ENCODE measurements around the gene CENPP. TPM values are rescaled to one million over a fixed set of nuclear protein-coding genes. Genes with fewer than 3 reads are reported as not detected.
A peak's percentile ranks its signal among the peaks of the same experiment; 100 is the strongest.
"Not testable (repeated sequence)": the region's sequence is repeated elsewhere in the genome, so short reads cannot be mapped to it uniquely, and the experiment has no call there.

The CENPP gene
- polyA plus RNA-seq, 6 donors from 2014 or later = 2.9 to 5.3 (median 4.2) TPM

GRCh38 chr9:92397853-92398252, 72.1 kb downstream of the CENPP start:
- ATAC-seq (ENCODE audit: low read depth in 2 of 2) = no peak

GRCh38 chr9:92402360-92402759, 76.6 kb downstream of the CENPP start:
- Mint-ChIP-seq H3K27ac (no peak overlapping the region), H3K4me3 (no peak overlapping the region), H3K36me3 (no peaks in the 10 kb centered on the region), H3K27me3 (no peaks in the 10 kb centered on the region), H3K4me1 (peaks cover 15 to 19% (median 17%) of the 10 kb centered on the region in 3 donors), H3K9me3 (no peaks in the 10 kb centered on the region)
- ATAC-seq (ENCODE audit: low read depth in 2 of 2) = no peak
- DNase-seq = no peak

More at GRCh38 chr9:92397853-92398252, 72.1 kb downstream of the CENPP start:
- H3K27ac Mint-ChIP-seq = no peak overlapping the region
- H3K36me3 Mint-ChIP-seq = no peaks in the 10 kb centered on the region
- H3K4me1 Mint-ChIP-seq = no peaks in the 10 kb centered on the region
- no peaks in the 10 kb centered on the region for H3K27me3 Mint-ChIP-seq
- no peaks in the 10 kb centered on the region for H3K9me3 Mint-ChIP-seq
- no peak for DNase-seq
- no peak overlapping the region for H3K4me3 Mint-ChIP-seq

GRCh38 chr9:92402826-92403745, 77.3 kb downstream of the CENPP start:
- peaks cover 15 to 19% (median 18%) of the 10 kb centered on the region in 3 donors for H3K4me1 Mint-ChIP-seq
- peak overlapping the region in 1 of 6 donors; percentile 52 for H3K27ac Mint-ChIP-seq
- ATAC-seq (ENCODE audit: low read depth in 2 of 2) = no peak
- no peaks in the 10 kb centered on the region for H3K9me3 Mint-ChIP-seq
- no peaks in the 10 kb centered on the region for H3K36me3 Mint-ChIP-seq
- no peak overlapping the region for H3K4me3 Mint-ChIP-seq
- no peaks in the 10 kb centered on the region for H3K27me3 Mint-ChIP-seq
- DNase-seq = no peak

GRCh38 chr9:92404042-92404836, 78.5 kb downstream of the CENPP start, which contains the start of gene OGN:
OGN (minus strand) TSS chr9:92404578; CDS start chr9:92403407, 1,171 bp downstream.
- Mint-ChIP-seq H3K27me3 (no peaks in the 10 kb centered on the region), H3K27ac (no peak within 1 kb of the TSS), H3K9me3 (no peaks in the 10 kb centered on the region), H3K4me1 (peaks cover 15 to 19% (median 18%) of the 10 kb centered on the region in 3 donors), H3K36me3 (no peaks in the 10 kb centered on the region), H3K4me3 (no peak within 1 kb of the TSS)
- no peak for ATAC-seq (ENCODE audit: low read depth in 2 of 2)
- DNase-seq = no peak

- Mint-ChIP-seq H3K4me3 (peak overlapping the region in 7 of 8 donors; percentile 62 to 80 (median 77)), H3K27ac (peak overlapping the region in 5 of 6 donors; percentile 75 to 93 (median 92)), H3K36me3 (no peaks in the 10 kb centered on the region), H3K27me3 (no peaks in the 10 kb centered on the region), H3K4me1 (peaks cover 15 to 19% (median 18%) of the 10 kb centered on the region in 3 donors), H3K9me3 (no peaks in the 10 kb centered on the region)
- DNase-seq (no peak), ATAC-seq (ENCODE audit: low read depth in 2 of 2) (no peak)
Observed at GRCh38 chr9:92405818-92406217, 80.1 kb downstream of the CENPP start.

- peak; percentile 100 for ATAC-seq (ENCODE audit: low read depth in 2 of 2)
- Mint-ChIP-seq H3K27ac (peak overlapping the region; percentile 75 to 93 (median 87)), H3K36me3 (no peaks in the 10 kb centered on the region), H3K27me3 (no peaks in the 10 kb centered on the region), H3K4me1 (peaks cover 15 to 19% (median 18%) of the 10 kb centered on the region in 3 donors), H3K9me3 (no peaks in the 10 kb centered on the region), H3K4me3 (peak overlapping the region; percentile 4 to 80 (median 76))
- DNase-seq = peak; percentile 47
Observed at GRCh38 chr9:92406477-92406876, 80.7 kb downstream of the CENPP start.

- Mint-ChIP-seq H3K4me3 (no peak overlapping the region), H3K36me3 (no peaks in the 10 kb centered on the region), H3K27ac (no peak overlapping the region), H3K9me3 (peaks cover 0 to 4% (median 0%) of the 10 kb centered on the region in 7 donors), H3K27me3 (no peaks in the 10 kb centered on the region), H3K4me1 (peaks cover 15 to 19% (median 18%) of the 10 kb centered on the region in 3 donors)
- ATAC-seq (ENCODE audit: low read depth in 2 of 2) (no peak), DNase-seq (no peak)
Observed at GRCh38 chr9:92407818-92408217, 82.1 kb downstream of the CENPP start.

- H3K27me3 Mint-ChIP-seq = no peaks in the 10 kb centered on the region
- no peak overlapping the region for H3K4me3 Mint-ChIP-seq
- H3K27ac Mint-ChIP-seq = no peak overlapping the region
Observed at GRCh38 chr9:92408747-92409478, 83.2 kb downstream of the CENPP start.

GRCh38 chr9:92411157-92411556, 85.4 kb downstream of the CENPP start:
- not testable (repeated sequence) for H3K27ac Mint-ChIP-seq; H3K36me3 Mint-ChIP-seq; DNase-seq; H3K27me3 Mint-ChIP-seq; H3K4me3 Mint-ChIP-seq; ATAC-seq (ENCODE audit: low read depth in 2 of 2); H3K9me3 Mint-ChIP-seq
- peaks cover 17 to 18% (median 17%) of the 10 kb centered on the region in 3 donors for H3K4me1 Mint-ChIP-seq

More at GRCh38 chr9:92408747-92409478, 83.2 kb downstream of the CENPP start:
- DNase-seq = no peak
- Mint-ChIP-seq H3K9me3 (peaks cover 0 to 4% (median 0%) of the 10 kb centered on the region in 7 donors), H3K4me1 (peaks cover 15 to 19% (median 18%) of the 10 kb centered on the region in 3 donors), H3K36me3 (no peaks in the 10 kb centered on the region)
- no peak for ATAC-seq (ENCODE audit: low read depth in 2 of 2)

GRCh38 chr9:92414566-92414965, 88.8 kb downstream of the CENPP start:
- H3K27me3 Mint-ChIP-seq = no peaks in the 10 kb centered on the region
- no peaks in the 10 kb centered on the region for H3K36me3 Mint-ChIP-seq
- H3K4me1 Mint-ChIP-seq = peaks cover 5 to 7% (median 6%) of the 10 kb centered on the region in 3 donors
- DNase-seq = no peak
- peak; percentile 35 to 40 for ATAC-seq (ENCODE audit: low read depth in 2 of 2)
- H3K9me3 Mint-ChIP-seq = peaks cover 0 to 4% (median 0%) of the 10 kb centered on the region in 7 donors
- H3K27ac Mint-ChIP-seq = peak overlapping the region in 3 of 6 donors; percentile 2 to 56 (median 17)
- peak overlapping the region in 1 of 8 donors; percentile 7 for H3K4me3 Mint-ChIP-seq

GRCh38 chr9:92422611-92423338, 97.0 kb downstream of the CENPP start:
- H3K27me3 Mint-ChIP-seq = no peaks in the 10 kb centered on the region
- H3K9me3 Mint-ChIP-seq = no peaks in the 10 kb centered on the region
- H3K27ac Mint-ChIP-seq = no peak overlapping the region
- H3K4me3 Mint-ChIP-seq = no peak overlapping the region
- H3K36me3 Mint-ChIP-seq = no peaks in the 10 kb centered on the region
- H3K4me1 Mint-ChIP-seq = no peaks in the 10 kb centered on the region
- ATAC-seq (ENCODE audit: low read depth in 2 of 2) (no peak), DNase-seq (no peak)

- DNase-seq (no peak), ATAC-seq (ENCODE audit: low read depth in 2 of 2) (no peak)
- no peak overlapping the region for H3K4me3 Mint-ChIP-seq
- no peaks in the 10 kb centered on the region for H3K27me3 Mint-ChIP-seq
- H3K9me3 Mint-ChIP-seq = no peaks in the 10 kb centered on the region
- H3K27ac Mint-ChIP-seq = no peak overlapping the region
- H3K4me1 Mint-ChIP-seq = no peaks in the 10 kb centered on the region
- no peaks in the 10 kb centered on the region for H3K36me3 Mint-ChIP-seq
Observed at GRCh38 chr9:92423612-92424011, 97.9 kb downstream of the CENPP start.

Data from naive B cell (primary cell).